Measurements from ENCODE around the gene DGKB.

DGKB gene

GRCh38 chr7:14184292-14184864, 718.2 kb downstream of the DGKB start:
- no peak for DNase-seq

GRCh38 chr7:14179781-14180180, 722.8 kb downstream of the DGKB start:
- DNase-seq, result no peak

GRCh38 chr7:14177876-14178275, 724.7 kb downstream of the DGKB start:
- DNase-seq, result no peak

GRCh38 chr7:14170872-14171271, 731.7 kb downstream of the DGKB start:
- DNase-seq, result no peak

GRCh38 chr7:14158111-14158510, 744.4 kb downstream of the DGKB start:
- no peak for DNase-seq

- DNase-seq, result no peak
Measured at GRCh38 chr7:14156436-14156835, 746.1 kb downstream of the DGKB start.

- no peak for DNase-seq
Measured at GRCh38 chr7:14148974-14149373, 753.6 kb downstream of the DGKB start.

GRCh38 chr7:14147532-14147931, 755.0 kb downstream of the DGKB start:
- no peak for DNase-seq

- no peak for DNase-seq
Measured at GRCh38 chr7:14144538-14144937, 758.0 kb downstream of the DGKB start.

GRCh38 chr7:14144109-14144508, 758.4 kb downstream of the DGKB start:
- DNase-seq, result no peak

- no peak for DNase-seq
Measured at GRCh38 chr7:14137676-14138075, 764.9 kb downstream of the DGKB start.

- DNase-seq, result no peak
Measured at GRCh38 chr7:14133752-14134151, 768.8 kb downstream of the DGKB start.

- DNase-seq, result no peak
Measured at GRCh38 chr7:14125998-14126397, 776.6 kb downstream of the DGKB start.

GRCh38 chr7:14124716-14125115, 777.8 kb downstream of the DGKB start:
- no peak for DNase-seq

- no peak for DNase-seq
Measured at GRCh38 chr7:14123923-14124322, 778.6 kb downstream of the DGKB start.

- DNase-seq, result no peak
Measured at GRCh38 chr7:14115701-14116100, 786.9 kb downstream of the DGKB start.

- no peak for DNase-seq
Measured at GRCh38 chr7:14104861-14105260, 797.7 kb downstream of the DGKB start.

- DNase-seq, result no peak
Measured at GRCh38 chr7:14096159-14096558, 806.4 kb downstream of the DGKB start.

GRCh38 chr7:14095233-14095950, 807.2 kb downstream of the DGKB start:
- DNase-seq, result no peak
